ENCODE measurements around the gene ZSCAN29. TPM values are rescaled to one million over a fixed set of nuclear protein-coding genes. Genes with fewer than 3 reads are reported as not detected.
"Not testable (repeated sequence)": the region's sequence is repeated elsewhere in the genome, so short reads cannot be mapped to it uniquely, and the experiment has no call there.

The ZSCAN29 gene
- total RNA-seq, 2 donors from 2014 or later = 18.3 to 26.2 TPM

DNA sequence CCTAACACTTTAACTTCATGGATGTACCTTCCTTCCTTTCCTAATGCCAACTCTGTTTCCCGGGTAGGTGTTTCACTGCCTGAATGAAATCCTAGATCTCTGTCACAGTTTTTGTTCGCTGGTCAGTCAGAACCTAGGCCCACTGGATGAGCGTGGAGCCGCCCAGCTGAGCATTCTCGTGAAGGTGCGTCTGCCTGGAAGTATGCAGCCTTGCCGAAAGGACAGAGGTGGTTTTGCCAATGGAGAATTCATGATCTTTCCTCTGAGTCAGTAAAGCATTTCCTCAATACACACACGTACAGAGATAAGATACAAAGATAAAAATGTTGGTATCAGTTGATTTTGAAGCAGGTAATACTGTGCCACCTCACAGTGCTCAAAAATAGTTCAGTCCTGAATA lies 32.8 kb upstream of the ZSCAN29 start:
- DNase-seq (ENCODE audit: low spot score) = no peak
- Histone ChIP-seq H3K4me3 (no peak overlapping the region), H3K9me3 (no peaks in the 10 kb centered on the region), H3K4me1 (replicated peaks) (no peaks in the 10 kb centered on the region), H3K27me3 (replicated peaks; ENCODE audit: insufficient read depth) (no peaks in the 10 kb centered on the region), H3K27ac (no peak overlapping the region), H3K36me3 (peaks cover 0 to 9% of the 10 kb centered on the region in 2 donors)
- TF ChIP-seq POLR2A (IDR thresholded peaks at IDR 0.05) = no peak
- no peak for TF ChIP-seq POLR2AphosphoS5 (IDR thresholded peaks at IDR 0.05)
- TF ChIP-seq, protein P1, sequence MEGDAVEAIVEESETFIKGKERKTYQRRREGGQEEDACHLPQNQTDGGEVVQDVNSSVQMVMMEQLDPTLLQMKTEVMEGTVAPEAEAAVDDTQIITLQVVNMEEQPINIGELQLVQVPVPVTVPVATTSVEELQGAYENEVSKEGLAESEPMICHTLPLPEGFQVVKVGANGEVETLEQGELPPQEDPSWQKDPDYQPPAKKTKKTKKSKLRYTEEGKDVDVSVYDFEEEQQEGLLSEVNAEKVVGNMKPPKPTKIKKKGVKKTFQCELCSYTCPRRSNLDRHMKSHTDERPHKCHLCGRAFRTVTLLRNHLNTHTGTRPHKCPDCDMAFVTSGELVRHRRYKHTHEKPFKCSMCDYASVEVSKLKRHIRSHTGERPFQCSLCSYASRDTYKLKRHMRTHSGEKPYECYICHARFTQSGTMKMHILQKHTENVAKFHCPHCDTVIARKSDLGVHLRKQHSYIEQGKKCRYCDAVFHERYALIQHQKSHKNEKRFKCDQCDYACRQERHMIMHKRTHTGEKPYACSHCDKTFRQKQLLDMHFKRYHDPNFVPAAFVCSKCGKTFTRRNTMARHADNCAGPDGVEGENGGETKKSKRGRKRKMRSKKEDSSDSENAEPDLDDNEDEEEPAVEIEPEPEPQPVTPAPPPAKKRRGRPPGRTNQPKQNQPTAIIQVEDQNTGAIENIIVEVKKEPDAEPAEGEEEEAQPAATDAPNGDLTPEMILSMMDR (IDR thresholded peaks at IDR 0.05) = no peak
- intact Hi-C loops (cut with DNase I) = no loop called here
- 74% methylated on average over 8 of the region's 8 CpGs for WGBS

DNA sequence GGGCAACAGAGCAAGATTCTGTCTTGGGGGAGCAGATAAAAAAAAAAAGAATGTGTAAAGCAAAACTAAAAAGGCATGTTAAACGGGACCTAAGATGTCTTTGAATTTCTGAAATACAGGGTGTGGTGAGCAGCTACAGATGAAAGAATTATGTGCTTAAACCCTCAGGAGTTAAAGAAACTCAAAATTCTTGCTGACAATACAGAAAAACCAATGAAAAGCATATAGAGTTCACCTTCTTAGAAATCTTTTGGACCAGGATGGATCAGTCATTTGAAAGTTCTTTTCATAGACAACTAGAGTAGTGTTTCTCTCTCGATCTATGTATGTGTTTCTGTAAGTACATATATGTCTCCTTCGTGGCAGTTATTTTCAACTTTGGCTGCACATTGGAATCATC lies 31.4 kb upstream of the ZSCAN29 start:
- 88% methylated on average over 3 of the region's 3 CpGs for WGBS
- Histone ChIP-seq H3K27ac (no peak overlapping the region), H3K27me3 (replicated peaks; ENCODE audit: insufficient read depth) (no peaks in the 10 kb centered on the region), H3K36me3 (peaks cover 0 to 9% of the 10 kb centered on the region in 2 donors), H3K9me3 (no peaks in the 10 kb centered on the region), H3K4me1 (replicated peaks) (no peaks in the 10 kb centered on the region), H3K4me3 (no peak overlapping the region)
- DNase-seq (ENCODE audit: low spot score) = no peak
- intact Hi-C loops (cut with DNase I) = no loop called here
- TF ChIP-seq POLR2A (IDR thresholded peaks at IDR 0.05) = no peak

DNA sequence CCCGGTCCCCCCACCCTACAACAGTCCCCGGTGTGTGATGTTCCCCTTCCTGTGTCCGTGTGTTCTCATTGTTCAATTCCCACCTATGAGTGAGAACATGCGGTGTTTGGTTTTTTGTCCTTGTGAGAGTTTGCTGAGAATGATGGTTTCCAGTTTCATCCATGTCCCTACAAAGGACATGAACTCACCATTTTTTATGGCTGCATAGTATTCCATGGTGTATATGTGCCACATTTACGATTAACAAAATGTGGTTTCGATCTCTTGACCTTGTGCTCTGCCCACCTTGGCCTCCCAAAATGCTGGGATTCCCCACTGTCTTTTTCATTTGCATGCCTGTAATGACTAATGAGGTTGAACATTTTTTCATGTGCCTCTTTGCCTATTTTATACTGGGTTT lies 22.7 kb upstream of the ZSCAN29 start:
- WGBS = over 99% methylated on average over 6 of the region's 6 CpGs
- not testable (repeated sequence) for H3K9me3 ChIP-seq; H3K4me1 ChIP-seq (replicated peaks); H3K27me3 ChIP-seq (replicated peaks; ENCODE audit: insufficient read depth); H3K36me3 ChIP-seq; H3K4me3 ChIP-seq; H3K27ac ChIP-seq; DNase-seq (ENCODE audit: low spot score)
- intact Hi-C loops (cut with DNase I) = loop anchor here (5.0 kb wide), 1 partner anchor 71 kb away; no protein-coding TSS in a partner anchor

DNA sequence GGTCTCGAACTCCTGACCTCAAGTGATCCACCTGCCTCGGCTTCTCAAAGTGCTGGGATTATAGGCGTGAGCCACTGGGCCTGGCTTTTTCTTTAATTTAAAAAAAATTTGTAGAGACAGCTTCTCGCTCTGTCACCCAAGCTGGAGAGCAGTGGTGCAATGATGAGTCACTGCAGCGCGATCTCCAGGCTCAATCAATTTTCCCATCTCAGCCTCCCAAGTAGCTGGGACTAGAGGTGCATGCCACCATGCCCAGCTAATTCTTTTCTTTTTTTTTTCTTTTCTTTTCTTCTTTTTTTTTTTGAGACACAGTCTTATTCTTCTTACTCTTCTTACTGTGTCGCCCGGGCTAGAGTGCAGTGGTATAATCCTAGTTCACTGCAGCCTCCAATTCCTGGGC lies 19.9 kb upstream of the ZSCAN29 start:
- intact Hi-C loops (cut with DNase I) = loop anchor here (5.0 kb wide), 1 partner anchor 68 kb away; no protein-coding TSS in a partner anchor

DNA sequence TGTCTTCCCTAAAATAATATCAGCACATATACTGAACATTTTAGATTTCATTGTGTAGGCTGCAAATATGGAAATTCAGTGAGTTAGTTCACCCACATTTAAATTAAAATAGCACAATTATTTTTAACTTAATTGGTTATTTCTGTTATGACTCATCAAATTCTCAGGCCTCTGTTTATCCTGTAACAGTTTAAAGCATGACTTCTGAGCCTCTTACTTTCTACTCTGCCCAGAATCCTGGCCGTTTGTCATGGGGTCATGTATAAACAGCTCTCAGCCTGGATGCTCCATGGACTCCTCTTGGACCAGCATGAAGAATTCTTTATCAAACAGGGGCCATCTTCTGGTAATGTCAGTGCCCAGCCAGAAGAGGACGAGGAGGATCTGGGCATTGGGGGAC lies 12.2 kb upstream of the ZSCAN29 start:
- intact Hi-C loops (cut with DNase I) = no loop called here
- peaks cover 0 to 12% of the 10 kb centered on the region in 2 donors for H3K36me3 ChIP-seq
- TF ChIP-seq POLR2AphosphoS5 (IDR thresholded peaks at IDR 0.05) (no peak), POLR2A (IDR thresholded peaks at IDR 0.05) (no peak)
- TF ChIP-seq, protein P1 (IDR thresholded peaks at IDR 0.05) = no peak
- no peaks in the 10 kb centered on the region for H3K27me3 ChIP-seq (replicated peaks; ENCODE audit: insufficient read depth)
- H3K4me1 ChIP-seq (replicated peaks) = no peaks in the 10 kb centered on the region
- no peak for DNase-seq (ENCODE audit: low spot score)
- WGBS = 49% methylated on average over 2 of the region's 2 CpGs
- no peak overlapping the region for H3K4me3 ChIP-seq
- H3K9me3 ChIP-seq = no peaks in the 10 kb centered on the region
- H3K27ac ChIP-seq = no peak overlapping the region

More for the DNA sequence above, 19.9 kb upstream of the ZSCAN29 start:
- Histone ChIP-seq H3K36me3 (peaks cover 4 to 7% of the 10 kb centered on the region in 2 donors), H3K4me1 (replicated peaks) (no peaks in the 10 kb centered on the region), H3K27ac (no peak overlapping the region), H3K9me3 (no peaks in the 10 kb centered on the region), H3K4me3 (no peak overlapping the region), H3K27me3 (replicated peaks; ENCODE audit: insufficient read depth) (no peaks in the 10 kb centered on the region)
- 96% methylated on average over 8 of the region's 8 CpGs for WGBS
- no peak for TF ChIP-seq POLR2A (IDR thresholded peaks at IDR 0.05)
- TF ChIP-seq, protein P1 (IDR thresholded peaks at IDR 0.05) = no peak
- TF ChIP-seq POLR2AphosphoS5 (IDR thresholded peaks at IDR 0.05) = no peak
- DNase-seq (ENCODE audit: low spot score) = no peak

DNA sequence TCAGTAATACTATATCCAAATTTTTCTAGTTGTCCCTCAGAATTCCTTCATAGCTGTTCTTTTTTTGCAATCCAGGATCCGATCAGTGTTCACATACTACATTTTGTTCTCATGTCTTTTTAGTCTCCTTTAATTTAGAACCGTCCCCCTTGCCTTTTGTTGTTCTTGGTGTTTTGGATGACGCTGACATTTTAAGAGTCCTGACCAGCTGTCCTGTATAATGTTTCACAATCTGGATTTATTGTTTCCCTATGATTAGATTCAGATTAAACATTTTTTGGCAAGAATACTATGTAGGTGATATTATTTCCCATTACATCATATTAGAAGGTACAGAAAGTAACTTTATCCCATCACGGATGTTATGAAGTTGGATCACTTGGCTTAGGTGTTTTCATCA lies 11.5 kb upstream of the ZSCAN29 start:
- H3K4me1 ChIP-seq (replicated peaks) = no peaks in the 10 kb centered on the region
- H3K36me3 ChIP-seq = peaks cover 0 to 8% of the 10 kb centered on the region in 2 donors
- no peak overlapping the region for H3K4me3 ChIP-seq
- intact Hi-C loops (cut with DNase I) = no loop called here
- no peak overlapping the region for H3K27ac ChIP-seq
- H3K9me3 ChIP-seq = no peaks in the 10 kb centered on the region
- TF ChIP-seq POLR2A (IDR thresholded peaks at IDR 0.05) = no peak
- TF ChIP-seq POLR2AphosphoS5 (IDR thresholded peaks at IDR 0.05) = no peak
- TF ChIP-seq, protein P1 (IDR thresholded peaks at IDR 0.05) = no peak
- DNase-seq (ENCODE audit: low spot score) = no peak
- no peaks in the 10 kb centered on the region for H3K27me3 ChIP-seq (replicated peaks; ENCODE audit: insufficient read depth)
- WGBS = 63% methylated on average over 4 of the region's 4 CpGs

All from prostate gland (tissue), 2 donors.